HG02885 (cell line): ENCODE data around the gene PLD4.

Source experiments
- ATAC-seq: cut with Tn5 transposase; IDR thresholded peaks from one replicate; pipeline ENCODE4 v1.9.1; 2021; ENCODE audit warnings: mild to moderate bottlenecking; ENCODE audit not compliant: unreplicated experiment, poor library complexity

Gene PLD4

DNA sequence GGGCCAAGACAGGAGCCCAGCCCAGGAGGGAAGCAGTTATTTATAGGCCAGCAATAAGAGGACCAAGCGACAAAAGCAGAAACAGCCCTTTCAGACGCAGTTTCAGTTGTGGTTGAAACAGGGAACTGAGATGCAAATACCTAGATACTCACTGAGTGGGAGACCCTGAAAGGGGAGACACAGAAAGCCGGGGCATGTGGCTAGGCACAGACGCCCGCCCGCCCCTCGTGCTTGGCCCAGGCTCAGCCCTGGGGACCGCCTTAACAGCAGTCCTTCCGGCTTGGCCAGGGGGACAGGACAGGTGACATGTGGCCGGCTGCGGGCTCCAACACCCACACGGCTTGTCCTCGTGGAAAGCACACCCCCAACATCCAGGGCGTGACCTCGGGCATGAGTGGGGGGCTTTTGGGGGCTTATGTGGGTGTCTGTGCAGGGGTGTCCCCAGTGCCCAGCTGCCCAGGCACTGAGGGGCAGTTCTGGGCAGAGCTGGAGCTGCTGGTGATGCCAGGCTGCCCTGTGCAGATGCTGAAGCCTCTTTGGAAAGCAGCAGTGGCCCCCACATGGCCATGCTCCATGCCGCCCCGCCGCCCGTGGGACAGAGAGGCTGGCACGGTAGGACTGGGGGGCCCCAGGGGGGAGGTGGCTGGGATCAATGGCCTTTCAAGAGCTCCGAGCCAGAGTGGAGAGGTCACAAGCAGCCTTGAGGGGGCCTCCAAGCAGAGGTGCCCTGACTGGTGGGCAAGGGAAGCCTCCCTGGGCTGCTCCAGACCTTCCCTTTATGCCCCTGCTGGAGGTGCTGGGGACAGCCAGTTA, 2.1 kb downstream of the PLD4 start:
- peak; percentile 81 for ATAC-seq

DNA sequence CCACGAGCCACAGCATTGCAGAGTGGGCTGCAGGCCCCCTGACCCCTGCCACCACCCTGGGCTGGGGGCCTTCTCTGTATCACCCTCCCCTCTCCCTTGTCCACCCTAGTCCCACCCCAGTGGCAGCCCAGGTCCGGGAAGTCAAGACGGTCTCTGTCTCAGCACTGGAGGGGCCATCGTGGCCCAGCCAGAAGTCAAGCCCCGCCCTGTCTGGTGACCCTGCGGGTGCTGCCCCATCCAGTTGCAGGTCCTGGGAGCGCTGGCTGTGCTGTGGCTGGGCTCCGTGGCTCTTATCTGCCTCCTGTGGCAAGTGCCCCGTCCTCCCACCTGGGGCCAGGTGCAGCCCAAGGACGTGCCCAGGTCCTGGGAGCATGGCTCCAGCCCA, 2.7 kb downstream of the PLD4 start:
- no peak for ATAC-seq

DNA sequence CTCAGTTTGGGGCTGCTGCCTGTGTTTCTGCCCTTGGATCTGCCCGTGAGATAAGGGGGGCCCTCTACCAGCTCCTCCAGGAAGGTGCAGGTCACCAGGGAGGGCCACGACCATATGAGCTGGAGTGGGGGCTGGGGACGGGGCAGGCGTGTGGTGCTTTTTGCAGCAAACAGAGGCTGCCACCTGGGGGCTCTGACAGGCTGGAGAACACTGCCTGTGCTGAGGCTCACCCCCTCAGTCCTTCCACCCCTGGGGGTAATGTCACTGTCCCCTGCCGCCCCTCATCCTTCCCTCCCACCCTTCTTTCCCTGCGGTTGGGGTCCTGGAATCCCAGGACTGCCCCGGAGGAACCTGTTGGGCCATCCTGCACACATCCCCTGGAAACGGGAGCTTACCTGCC, 3.2 kb downstream of the PLD4 start:
- ATAC-seq = no peak

DNA sequence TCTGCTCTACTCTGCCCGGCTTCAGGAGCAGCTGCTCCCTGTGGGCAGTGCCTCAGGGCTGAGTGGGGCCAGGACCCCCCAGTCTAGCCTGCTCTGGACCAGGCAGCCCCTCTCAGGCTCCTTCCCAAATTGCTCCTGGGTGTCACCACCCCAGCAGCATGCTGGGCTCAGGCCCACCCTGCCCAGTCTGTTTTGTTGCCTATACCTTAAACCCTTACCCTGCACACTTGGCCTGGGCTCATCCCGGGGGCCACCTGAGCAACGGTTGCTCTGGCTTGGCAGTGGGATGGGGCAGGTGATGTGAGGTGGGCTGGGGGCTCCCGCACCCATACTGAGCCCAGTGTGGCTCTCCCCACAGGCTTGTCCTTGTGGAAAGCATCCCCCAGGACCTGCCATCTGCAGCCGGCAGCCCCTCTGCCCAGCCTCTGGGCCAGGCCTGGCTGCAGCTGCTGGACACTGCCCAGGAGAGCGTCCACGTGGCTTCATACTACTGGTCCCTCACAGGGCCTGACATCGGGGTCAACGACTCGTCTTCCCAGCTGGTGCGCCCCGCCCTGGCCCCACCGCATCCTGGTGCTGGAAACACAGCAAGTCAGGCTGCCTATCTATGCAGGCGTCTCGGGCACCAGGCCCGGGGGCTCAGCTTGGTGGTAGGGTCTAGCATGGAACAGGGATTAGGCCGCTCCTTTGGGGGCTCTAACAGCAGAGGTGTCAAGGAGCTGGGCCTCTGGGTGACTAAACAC, 3.9 kb downstream of the PLD4 start:
- no peak for ATAC-seq

DNA sequence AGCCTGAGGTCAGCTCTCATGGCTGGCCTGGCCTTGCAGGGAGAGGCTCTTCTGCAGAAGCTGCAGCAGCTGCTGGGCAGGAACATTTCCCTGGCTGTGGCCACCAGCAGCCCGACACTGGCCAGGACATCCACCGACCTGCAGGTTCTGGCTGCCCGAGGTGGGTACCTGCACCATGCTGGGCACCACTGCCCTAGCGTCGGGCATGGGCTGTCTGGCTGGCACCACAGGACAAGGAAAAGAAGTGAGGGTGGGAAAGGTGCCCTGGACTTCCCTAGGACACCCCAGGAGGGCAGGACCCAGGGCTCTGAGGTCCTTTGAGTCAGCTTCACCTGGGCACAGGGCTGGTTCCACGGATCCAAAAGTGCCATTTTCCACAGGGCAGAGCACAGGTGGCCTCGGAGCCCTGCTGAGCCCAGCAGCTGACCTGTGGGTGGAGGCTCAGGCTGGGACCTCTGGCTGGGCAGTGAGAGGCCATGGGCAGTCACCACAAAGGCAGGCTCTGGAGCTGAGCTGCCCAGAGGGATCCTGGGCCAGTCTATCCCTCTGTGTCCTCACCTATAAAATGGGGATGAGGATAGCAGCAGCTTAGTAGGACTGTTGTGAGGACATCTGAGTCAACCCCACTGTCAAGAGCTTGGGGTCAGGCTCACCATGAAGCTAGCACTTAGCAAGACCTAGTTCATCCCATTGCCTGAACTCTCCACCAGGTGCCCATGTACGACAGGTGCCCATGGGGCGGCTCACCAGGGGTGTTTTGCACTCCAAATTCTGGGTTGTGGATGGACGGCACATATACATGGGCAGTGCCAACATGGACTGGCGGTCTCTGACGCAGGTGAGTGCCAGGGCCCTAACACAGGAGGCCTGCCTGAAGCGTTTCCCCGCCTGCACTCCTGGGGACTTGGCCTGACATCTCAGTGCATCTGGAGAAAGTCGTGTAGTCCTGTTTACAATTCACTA, 4.9 kb downstream of the PLD4 start:
- no peak for ATAC-seq

DNA sequence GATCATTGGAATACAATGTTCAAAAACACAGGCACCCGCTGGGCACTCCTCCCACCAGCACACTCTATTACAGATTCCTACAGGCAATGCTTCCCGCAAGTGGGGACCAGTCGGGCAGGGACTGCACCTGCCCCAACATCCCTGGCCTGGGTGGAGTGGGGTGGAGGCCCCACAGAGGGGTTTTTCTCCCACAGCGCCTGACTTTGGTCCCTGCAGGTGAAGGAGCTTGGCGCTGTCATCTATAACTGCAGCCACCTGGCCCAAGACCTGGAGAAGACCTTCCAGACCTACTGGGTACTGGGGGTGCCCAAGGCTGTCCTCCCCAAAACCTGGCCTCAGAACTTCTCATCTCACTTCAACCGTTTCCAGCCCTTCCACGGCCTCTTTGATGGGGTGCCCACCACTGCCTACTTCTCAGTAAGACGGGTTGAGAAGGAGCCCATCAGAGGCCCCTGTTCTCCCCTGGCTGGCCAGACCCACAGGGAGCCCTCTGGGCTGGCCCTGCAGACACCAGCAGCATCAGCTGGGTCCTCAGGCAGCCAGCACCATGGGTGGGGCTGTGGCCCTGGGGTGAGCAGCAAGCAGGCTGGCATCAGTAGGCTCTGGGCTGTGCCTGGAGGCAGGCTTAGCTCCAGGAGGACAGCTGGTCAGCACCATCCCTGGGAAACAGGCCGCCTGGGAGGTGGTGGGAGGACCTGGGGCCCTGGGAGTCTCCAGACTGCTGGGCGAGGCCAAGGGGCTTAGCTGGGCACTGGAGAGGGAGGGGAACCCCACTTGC, 6.0 kb downstream of the PLD4 start:
- ATAC-seq = no peak

DNA sequence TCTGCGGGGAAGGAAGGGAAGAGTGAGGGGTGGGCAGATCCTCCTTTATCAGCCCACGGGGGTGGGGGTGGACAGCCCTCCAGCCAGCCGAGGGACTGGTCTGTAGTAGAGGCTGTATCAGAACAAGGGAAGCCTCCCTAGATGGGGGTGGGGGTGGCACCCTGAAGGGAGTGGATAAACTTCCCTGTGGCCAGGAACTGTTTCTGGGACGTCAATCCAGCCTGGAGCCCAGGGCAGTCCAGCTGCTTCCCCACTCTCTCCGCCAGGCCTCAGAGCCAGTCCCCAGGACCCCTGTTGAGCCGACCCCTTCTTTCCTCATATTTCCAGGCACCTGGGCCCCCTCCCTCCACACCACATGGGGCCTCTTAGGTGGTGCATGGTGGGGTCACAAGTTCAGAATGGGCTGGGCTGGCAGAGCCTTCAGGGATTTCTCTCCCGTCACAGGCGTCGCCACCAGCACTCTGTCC, 6.7 kb downstream of the PLD4 start:
- no peak for ATAC-seq

DNA sequence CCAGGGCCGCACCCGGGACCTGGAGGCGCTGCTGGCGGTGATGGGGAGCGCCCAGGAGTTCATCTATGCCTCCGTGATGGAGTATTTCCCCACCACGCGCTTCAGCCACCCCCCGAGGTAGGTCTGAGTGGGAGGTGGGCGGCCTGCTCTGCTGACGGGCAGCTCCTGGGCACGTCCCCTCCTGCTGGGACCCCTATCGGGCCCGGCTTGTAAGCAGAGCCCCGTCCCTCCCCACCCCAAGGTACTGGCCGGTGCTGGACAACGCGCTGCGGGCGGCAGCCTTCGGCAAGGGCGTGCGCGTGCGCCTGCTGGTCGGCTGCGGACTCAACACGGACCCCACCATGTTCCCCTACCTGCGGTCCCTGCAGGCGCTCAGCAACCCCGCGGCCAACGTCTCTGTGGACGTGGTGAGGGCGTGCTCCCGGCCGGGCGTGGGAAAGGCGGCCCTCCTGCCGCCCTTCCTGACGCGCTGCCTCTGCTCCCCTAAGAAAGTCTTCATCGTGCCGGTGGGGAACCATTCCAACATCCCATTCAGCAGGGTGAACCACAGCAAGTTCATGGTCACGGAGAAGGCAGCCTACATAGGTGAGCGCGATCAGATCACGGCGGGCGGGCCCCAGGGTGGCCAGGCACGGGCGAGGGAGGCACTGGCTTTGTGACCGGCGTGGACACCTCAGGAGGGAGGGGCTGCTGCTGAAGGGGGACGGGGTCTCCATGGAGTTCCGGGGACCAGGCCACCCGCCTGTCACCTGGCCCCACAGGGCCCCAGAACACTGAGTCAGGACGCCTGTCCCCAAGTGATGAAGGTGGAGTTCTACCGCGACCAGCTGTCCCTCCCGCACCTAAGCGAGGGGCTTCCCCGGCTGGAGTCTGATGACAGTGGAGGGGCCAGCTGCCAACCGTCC, 7.3 kb downstream of the PLD4 start:
- ATAC-seq = no peak

DNA sequence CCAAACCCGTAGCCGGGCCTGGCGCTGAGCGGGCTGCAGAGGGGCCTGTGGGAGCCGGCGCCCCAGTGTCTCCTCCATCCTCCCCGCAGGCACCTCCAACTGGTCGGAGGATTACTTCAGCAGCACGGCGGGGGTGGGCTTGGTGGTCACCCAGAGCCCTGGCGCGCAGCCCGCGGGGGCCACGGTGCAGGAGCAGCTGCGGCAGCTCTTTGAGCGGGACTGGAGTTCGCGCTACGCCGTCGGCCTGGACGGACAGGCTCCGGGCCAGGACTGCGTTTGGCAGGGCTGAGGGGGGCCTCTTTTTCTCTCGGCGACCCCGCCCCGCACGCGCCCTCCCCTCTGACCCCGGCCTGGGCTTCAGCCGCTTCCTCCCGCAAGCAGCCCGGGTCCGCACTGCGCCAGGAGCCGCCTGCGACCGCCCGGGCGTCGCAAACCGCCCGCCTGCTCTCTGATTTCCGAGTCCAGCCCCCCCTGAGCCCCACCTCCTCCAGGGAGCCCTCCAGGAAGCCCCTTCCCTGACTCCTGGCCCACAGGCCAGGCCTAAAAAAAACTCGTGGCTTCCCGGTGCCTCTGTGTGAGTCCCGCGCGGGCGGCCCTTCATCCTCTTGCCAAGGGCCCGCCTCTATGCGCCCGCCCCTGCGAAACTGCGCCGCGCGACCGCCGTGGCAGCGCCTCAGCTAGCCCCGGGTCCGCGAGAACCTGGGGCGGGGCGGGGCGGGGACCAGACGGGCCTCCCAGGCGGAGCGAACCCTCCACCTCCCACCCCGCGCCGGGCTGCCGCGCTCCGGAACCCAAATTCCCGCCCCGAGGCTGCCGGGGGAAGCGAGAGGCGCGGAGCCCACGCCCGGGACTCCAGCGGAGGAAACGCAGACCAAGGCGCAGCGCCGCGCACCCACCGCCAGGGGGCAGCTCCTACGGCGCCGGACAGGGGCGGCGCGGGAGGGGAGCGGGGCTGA, 8.3 kb downstream of the PLD4 start:
- peak; percentile 62 for ATAC-seq

DNA sequence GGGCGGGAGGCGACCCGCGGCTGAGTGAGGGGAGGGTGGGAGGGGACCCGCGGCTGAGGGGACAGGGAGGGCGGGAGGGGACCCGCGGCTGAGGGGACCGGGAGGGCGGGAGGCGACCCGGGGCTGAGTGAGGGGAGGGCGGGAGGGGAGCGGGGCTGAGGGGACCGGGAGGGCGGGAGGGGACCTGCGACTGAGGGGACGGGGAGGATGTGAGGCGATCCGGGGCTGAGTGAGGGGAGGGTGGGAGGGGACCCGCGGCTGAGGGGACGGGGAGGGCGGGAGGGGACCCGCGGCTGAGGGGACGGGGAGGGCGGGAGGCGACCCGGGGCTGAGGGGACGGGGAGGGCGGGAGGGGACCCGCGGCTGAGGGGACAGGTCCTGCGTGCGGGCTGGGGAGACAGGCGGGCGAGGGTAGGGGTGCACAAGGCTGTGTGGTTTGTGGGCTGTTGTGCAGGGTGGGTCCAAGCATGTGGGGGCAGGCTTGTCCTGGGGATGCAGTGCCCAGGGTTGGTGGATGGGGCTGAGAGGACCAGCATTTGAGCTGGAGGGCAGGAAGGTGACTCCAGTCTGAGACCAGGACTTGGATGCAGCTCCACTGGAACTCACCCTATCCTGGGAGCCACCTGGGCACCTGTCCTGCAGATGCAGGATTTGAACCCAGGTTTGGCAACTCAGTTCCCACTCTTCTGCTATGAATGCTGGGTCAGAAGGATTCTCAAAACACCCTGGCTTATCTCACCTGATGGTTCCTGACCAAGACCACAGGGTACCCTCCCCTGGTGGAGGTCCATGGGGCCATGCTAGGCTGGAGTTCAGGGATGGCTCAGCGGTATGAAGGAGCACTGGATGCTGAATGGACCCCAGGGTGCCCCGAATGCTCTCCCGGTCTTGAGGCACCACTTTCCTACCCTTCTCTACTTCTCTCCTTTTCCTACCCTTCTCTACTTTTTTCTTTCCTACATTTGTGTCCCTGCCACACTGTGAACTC, 9.4 kb downstream of the PLD4 start:
- no peak for ATAC-seq

DNA sequence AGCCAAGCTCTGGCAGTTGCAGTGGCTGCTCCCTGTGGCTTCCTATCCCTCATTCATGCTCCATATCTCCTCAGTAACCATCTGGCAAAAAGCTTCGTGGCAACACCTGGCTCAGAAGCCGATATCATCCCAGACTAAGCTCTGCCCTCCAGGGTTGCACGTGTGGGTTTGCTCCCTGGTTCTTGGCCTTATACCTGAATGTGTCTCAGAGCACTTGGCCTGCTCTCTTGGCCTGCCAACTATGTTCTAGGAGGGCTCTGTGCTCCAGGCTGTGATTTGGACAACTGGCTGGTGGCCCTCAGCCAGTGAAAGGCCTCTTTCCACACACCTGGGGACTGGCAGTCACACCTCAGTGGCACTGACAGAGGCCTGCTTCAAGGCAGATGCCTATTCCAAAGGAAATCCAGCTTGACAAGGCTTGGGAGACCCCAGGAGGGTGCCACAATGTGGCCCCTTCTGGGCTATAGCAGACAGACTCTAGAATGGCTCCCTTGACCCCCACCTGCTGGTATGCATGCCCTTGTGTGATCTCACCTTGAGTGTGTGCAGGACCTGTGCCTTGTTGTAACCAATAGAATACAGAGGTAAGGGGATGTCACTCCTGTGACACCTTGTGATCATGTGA, 10.5 kb downstream of the PLD4 start:
- no peak for ATAC-seq

DNA sequence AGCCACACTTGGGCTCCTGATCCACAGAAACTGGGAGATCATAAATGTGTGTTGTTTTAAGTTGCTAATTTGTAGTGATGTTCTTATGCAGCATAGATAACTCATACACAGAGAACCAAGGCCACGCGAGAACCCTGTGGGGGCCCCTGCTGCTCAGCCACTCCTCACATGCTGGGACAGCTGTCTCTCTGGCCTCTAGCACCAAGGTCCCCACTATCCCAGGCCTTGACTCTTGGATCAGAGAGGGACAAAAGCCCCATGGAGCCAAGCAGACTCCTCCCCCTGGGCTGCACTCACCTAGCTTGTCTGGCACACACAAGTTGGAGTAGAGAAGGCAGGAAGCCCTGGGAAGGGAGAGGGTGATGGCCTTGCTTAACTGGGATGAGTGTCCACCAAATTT, 11.3 kb downstream of the PLD4 start:
- no peak for ATAC-seq

DNA sequence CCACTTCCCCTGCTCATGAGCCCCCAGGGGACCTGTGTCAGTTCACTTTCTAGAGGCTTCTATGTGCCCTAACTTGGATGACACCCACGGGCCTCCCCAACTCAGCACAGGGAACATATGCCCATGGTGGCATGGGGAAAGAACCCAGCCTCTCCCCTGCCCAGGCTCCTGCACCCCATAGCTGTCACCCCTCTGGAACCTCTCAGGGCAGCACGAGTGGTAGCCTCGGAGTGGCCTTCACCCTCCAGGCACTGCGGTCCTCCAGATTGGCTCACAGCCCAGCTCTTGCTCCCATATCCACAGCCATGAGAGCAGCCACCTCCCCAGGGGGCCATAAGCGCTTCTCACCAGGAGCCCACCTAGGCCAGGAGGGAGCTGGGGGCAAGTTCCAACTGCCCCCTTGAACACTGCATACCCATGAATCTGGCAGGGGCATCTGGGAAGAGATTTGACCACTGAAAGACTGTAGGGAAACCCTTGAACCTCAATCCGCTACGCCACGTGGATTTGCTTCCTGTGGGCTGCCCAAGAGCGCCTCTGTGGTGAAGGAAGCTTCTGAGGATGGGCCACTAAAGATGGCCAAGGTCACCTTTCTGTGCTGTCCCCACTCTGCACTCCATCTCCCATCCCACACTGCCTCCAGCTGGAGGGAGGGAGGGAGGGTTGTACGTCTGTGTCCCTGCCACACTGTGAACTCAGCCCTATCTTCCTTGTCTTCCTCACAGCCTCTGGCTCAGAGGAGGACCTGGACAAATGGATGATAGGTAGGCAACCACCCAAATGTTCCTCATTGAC, 11.9 kb downstream of the PLD4 start:
- no peak for ATAC-seq

DNA sequence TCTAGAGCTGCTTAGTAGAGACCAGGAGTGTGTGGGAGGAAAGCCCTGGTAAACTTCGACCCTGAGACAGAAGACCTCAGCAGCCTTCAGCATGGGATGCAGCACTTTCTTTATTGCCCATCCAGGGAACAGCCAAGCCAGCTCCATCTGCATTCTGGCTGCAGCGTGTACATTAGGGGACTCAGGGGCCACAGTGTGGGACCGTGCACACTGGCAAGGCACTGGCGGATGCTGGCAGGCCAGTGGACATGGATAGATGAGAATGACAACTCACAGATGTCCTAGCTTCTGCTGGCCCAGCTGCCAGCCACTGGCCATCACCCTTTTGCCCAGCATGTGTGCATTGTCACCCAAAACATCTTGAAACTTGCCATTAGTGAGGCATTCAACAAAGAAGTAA, 12.5 kb downstream of the PLD4 start:
- ATAC-seq = no peak

DNA sequence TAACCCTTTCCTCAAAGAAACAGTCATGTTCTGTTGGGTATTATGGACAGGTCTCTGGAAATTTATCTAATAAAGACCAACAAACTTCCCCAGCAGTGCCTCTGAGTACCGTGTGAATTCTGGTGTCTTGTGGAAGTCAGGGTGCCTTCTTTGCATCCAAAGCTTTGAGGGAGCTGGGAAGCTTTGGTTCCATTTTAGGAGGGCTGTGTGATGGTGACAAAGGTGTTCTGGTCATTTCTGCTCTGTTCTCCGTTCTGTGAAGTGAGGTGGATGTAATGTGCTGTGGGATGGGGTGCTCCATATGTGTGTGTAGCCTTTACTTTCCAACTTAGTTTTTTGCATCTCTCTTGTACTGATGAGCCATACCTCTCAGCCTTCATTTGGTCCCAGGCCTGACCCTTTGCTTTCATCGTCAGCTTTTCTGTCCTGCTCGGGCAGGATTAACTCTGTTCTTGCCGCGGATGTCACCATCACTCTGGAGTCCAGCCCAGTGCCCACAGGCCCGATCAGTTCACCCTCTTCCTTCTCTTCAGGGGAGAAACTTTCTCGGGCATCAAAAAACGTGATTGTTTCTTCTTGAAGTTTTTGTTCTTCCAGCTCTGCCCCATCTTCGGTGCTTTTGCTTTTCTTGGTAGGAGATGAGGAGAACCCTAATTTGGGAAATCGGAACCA, 13.2 kb downstream of the PLD4 start:
- no peak for ATAC-seq
